ENCODE results near the gene SEZ6. TPM values are rescaled to one million over a fixed set of nuclear protein-coding genes. Genes with fewer than 3 reads are reported as not detected.

SEZ6 gene
- total RNA-seq, 1 donor from 2014 or later: 6.9 TPM

DNA sequence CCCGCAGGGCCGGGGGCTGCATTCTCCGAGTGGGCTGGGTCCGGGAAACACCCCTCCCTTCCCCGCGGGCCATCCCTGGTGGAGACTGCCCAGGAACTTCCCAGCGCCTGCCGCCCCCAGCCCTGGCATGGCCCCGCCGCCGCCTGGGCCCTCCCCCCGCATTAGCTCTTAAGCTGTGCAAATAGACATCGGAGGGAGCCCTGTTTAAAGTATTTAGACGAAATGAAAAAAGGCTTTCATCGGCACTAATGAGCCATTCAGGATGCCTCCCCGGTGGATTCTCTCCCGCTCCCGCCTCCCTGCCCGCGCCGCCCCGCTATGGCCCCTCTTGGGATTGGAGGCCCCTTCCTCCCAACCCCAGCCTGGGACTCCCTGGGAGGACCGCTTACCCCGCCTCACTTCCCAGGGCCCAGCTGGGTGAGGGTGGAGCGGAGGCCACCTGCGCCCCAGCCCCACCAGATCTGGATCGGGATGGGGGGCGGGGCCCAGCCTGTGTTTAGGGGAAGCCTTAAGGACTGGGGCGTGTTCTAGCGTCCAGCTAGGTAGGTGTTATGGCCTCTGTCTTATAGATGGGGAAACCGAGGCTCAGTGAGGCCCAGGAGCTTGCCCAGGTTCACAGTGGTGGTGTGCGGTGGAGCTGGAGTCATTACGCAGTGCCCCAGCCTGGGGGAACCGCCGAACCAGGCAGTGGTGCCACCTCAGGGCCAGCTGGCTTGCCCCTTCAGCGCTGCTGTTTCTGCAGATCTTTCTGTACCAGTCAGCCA, 19.7 kb downstream of the SEZ6 start:
- TF ChIP-seq, protein P1, sequence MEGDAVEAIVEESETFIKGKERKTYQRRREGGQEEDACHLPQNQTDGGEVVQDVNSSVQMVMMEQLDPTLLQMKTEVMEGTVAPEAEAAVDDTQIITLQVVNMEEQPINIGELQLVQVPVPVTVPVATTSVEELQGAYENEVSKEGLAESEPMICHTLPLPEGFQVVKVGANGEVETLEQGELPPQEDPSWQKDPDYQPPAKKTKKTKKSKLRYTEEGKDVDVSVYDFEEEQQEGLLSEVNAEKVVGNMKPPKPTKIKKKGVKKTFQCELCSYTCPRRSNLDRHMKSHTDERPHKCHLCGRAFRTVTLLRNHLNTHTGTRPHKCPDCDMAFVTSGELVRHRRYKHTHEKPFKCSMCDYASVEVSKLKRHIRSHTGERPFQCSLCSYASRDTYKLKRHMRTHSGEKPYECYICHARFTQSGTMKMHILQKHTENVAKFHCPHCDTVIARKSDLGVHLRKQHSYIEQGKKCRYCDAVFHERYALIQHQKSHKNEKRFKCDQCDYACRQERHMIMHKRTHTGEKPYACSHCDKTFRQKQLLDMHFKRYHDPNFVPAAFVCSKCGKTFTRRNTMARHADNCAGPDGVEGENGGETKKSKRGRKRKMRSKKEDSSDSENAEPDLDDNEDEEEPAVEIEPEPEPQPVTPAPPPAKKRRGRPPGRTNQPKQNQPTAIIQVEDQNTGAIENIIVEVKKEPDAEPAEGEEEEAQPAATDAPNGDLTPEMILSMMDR (conservative IDR thresholded peaks at IDR 0.05): no peak
- no peak for DNase-seq (ENCODE audit: extremely low spot score, unreplicated experiment)
- H3K4me3 Mint-ChIP-seq: no peak overlapping the region
- H3K27me3 Mint-ChIP-seq: peaks cover 59% of the 10 kb centered on the region
- no peaks in the 10 kb centered on the region for H3K36me3 Mint-ChIP-seq
- peaks cover 9% of the 10 kb centered on the region for H3K4me1 Mint-ChIP-seq (ENCODE audit: unreplicated experiment)
- no peak overlapping the region for H3K27ac Mint-ChIP-seq
- no peaks in the 10 kb centered on the region for H3K9me3 Mint-ChIP-seq

DNA sequence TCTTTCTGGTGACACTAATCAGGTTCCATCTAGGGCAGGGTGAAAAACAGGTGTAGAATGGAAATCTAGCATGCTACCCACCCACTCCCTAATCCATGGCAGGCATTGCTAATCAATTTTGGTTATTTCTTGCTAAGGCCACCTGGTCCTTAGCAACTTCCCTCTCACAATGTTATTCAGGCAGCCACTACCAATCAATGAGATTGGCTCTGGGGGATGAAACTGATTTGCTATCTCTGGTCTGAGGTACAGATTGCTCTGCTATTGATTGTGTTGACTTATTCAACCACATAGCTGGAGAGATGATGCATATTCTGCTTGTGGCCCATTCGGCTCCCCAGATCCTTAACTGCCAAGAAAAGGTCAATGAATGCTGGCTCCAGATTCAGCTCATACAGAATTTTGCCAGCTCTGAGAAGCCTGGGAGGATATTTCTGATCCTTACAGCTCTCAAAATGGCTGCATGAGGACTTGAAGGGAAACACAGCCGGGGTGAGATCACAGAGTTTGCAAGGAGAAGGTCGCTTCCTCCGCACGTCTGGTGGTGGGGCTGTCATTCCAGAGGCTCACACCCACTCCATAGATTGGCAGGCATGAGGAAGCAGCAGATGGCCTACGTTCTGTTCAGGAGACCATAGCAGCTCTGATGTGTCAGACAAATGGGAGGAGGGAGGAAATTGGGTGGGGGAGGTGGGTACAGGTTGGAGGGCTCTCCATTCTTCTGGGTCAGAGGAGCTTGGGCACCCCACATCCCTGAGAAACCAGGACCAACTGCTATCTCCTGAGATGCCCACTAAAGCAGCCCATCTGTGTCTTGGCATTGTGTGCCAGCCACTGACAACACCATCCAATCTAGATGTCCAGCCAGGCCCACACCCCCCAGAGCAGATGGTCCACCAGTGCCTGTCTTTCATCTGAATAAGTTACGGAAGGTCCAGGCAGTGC, 22.3 kb downstream of the SEZ6 start:
- no peak for DNase-seq (ENCODE audit: extremely low spot score, unreplicated experiment)
- peaks cover 64% of the 10 kb centered on the region for H3K27me3 Mint-ChIP-seq
- H3K9me3 Mint-ChIP-seq: no peaks in the 10 kb centered on the region
- peaks cover 9% of the 10 kb centered on the region for H3K4me1 Mint-ChIP-seq (ENCODE audit: unreplicated experiment)
- H3K36me3 Mint-ChIP-seq: no peaks in the 10 kb centered on the region
- H3K27ac Mint-ChIP-seq: no peak overlapping the region
- no peak overlapping the region for H3K4me3 Mint-ChIP-seq
- TF ChIP-seq, protein P1 (conservative IDR thresholded peaks at IDR 0.05): no peak

DNA sequence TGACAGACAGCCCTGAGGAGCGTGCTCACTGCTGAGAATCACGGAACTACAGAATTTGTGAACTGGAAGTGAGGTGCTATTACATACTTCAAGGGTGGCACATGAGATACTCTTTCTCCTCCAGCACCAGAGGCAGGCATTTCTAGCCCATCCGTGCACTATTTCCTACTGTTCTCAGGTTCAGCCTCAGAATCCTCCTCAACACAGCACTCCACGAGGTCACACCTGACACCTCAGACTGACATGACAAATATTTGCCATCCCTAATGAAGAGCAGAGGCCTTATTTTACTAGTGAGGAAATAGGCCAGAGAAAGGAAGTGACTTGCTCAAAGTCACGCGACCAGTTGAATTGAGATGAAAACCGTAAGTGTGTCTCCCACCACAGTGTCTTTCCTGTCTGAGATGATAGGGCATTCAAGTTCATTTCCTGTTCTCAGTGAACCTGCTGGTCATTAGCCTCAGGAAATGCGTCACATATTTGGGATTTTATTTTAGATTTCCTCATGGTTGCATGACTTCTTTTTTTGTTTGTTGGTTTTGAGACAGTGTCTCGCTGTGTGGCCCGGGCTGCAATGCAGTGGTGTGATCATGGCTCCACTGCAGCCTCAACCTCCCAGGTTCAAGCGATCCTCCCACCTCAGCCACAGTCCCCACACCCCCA, 23.6 kb downstream of the SEZ6 start:
- Mint-ChIP-seq H3K4me3 (no peak overlapping the region), H3K4me1 (ENCODE audit: unreplicated experiment) (peaks cover 9% of the 10 kb centered on the region), H3K9me3 (no peaks in the 10 kb centered on the region), H3K27ac (no peak overlapping the region), H3K27me3 (peaks cover 61% of the 10 kb centered on the region), H3K36me3 (no peaks in the 10 kb centered on the region)
- TF ChIP-seq, protein P1 (conservative IDR thresholded peaks at IDR 0.05): no peak
- DNase-seq (ENCODE audit: extremely low spot score, unreplicated experiment): no peak

DNA sequence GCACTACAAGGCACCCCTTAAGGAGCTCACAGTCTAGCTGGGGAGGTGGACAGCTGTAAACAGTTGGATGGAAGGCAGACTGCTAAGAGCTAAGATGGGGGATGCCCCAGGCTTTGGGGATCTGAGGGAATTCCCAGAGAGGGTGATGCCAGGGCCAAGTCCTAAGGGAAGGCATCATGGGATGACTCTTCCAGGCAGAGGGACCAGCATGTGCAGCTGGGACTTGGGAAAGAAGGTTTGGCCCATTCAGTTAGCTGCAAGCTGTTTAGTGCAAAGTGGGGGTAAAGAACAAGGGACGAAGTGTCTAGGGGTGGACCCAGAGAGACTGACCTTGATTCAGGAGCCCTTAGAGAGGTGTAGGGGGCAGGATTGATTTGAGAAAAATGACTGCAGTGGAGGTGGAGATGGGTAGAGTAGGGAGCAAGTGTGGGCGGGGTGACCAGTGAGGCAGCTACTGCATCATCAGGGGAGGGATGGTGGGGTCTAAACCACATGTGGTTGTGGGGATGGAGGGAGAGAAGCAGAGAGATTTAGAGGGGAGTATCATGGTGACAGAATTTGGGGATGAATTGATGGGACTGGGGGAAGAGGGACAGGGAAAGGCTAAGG, 27.4 kb downstream of the SEZ6 start:
- no peak for DNase-seq (ENCODE audit: extremely low spot score, unreplicated experiment)
- Mint-ChIP-seq H3K36me3 (no peaks in the 10 kb centered on the region), H3K27me3 (peaks cover 46% of the 10 kb centered on the region), H3K4me3 (no peak overlapping the region), H3K27ac (no peak overlapping the region), H3K4me1 (ENCODE audit: unreplicated experiment) (peaks cover 3% of the 10 kb centered on the region), H3K9me3 (no peaks in the 10 kb centered on the region)
- TF ChIP-seq, protein P1 (conservative IDR thresholded peaks at IDR 0.05): no peak

DNA sequence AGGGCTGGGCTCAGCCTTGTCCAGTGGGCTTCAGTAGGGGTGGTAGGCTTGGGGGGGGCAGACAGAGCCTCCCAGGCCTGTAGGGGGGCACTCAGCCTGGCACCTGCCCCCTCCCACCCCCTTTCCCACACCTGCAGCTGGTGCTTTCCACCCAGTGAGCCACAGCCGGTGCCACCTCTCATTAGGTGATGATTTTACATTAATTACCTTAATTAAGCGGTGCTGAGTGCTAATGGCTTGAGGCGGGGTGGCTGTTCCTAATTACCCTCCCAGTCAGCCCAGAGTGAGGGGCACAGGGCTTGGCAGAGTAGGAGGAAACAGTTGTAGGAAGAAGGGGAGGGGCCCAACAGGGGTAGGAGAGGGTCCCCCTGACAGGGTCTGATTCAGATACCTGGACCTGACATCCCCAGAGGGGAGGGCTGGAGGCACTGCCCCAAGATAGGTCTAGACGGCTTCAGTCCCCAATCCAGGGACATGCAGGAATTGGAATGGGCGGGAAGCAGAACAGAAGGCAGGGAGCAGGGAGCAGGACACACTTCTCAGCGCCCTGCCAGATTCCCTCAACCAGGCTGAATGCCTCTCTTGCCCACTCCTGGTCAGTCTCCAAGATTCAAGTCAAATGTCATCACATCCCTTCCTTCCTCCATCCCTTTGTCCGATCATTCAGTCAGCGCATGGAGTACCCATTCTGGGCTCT, 28.0 kb downstream of the SEZ6 start:
- peaks cover 2% of the 10 kb centered on the region for H3K4me1 Mint-ChIP-seq (ENCODE audit: unreplicated experiment)
- TF ChIP-seq, protein P1 (conservative IDR thresholded peaks at IDR 0.05): no peak
- H3K36me3 Mint-ChIP-seq: no peaks in the 10 kb centered on the region
- no peak for DNase-seq (ENCODE audit: extremely low spot score, unreplicated experiment)
- H3K4me3 Mint-ChIP-seq: no peak overlapping the region
- H3K9me3 Mint-ChIP-seq: no peaks in the 10 kb centered on the region
- H3K27ac Mint-ChIP-seq: no peak overlapping the region
- peaks cover 43% of the 10 kb centered on the region for H3K27me3 Mint-ChIP-seq
